ENCODE results near the gene C1D. TPM values are rescaled to one million over a fixed set of nuclear protein-coding genes. Genes with fewer than 3 reads are reported as not detected.
"Not testable (repeated sequence)": the region's sequence is repeated elsewhere in the genome, so short reads cannot be mapped to it uniquely, and the experiment has no call there.

Gene C1D
- total RNA-seq, 2 donors from 2014 or later: 22.5 to 26.9 TPM

DNA sequence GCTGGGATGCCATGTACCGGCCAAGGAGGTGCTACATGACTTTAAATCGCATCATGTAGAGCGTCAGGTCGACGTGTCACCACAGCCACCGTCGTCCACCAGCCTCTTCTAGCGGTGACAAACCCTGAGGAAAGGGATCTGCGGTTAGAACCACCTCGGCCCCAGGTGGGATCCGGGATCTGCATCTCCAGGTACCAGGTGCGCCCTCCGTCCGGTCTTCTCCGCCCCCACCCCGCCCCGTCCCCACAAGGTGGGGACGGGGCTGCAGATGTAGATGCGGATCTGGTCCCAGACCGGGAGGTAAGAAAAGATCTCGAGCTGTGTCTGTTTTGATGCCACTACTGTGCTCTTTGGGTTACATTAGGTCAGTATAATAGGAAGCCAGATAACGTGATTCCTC lies 38.4 kb downstream of the C1D start:
- H3K9me3 Mint-ChIP-seq: no peaks in the 10 kb centered on the region
- H3K27me3 Mint-ChIP-seq (ENCODE audit: low read depth): peaks cover 22% of the 10 kb centered on the region
- no peaks in the 10 kb centered on the region for H3K4me1 Mint-ChIP-seq (ENCODE audit: low read depth)
- no peak overlapping the region for H3K27ac Mint-ChIP-seq
- DNase-seq: no peak
- no peak overlapping the region for H3K4me3 Mint-ChIP-seq
- no peak for ATAC-seq (replicated peaks in 1 of 2)
- H3K36me3 Mint-ChIP-seq (ENCODE audit: insufficient read depth in 2 of 2): no peaks in the 10 kb centered on the region

DNA sequence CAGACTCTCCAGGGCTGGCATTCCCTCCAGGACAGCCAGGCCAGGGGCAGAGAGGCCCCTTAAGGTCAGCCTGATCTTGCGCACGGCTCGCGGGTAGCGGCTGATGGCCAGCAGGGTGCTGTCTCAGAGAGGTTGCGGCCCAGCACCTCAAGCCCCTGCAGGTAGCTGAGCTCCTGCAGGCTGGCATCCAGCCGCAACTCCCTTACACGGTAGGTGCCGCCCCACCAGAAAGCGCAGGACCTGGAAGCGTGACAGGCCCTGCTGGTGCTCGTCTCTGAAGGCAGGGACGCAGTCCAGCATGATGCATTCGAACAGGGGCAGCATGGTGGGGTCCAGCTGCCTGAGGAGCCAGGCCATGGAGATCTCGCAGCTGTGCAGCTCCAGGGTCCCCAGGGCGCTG lies 38.9 kb downstream of the C1D start:
- ATAC-seq (replicated peaks in 1 of 2): no peak
- no peaks in the 10 kb centered on the region for H3K9me3 Mint-ChIP-seq
- H3K4me1 Mint-ChIP-seq (ENCODE audit: low read depth): no peaks in the 10 kb centered on the region
- no peak for DNase-seq
- H3K4me3 Mint-ChIP-seq: no peak overlapping the region
- peaks cover 22% of the 10 kb centered on the region for H3K27me3 Mint-ChIP-seq (ENCODE audit: low read depth)
- H3K36me3 Mint-ChIP-seq (ENCODE audit: insufficient read depth in 2 of 2): no peaks in the 10 kb centered on the region
- H3K27ac Mint-ChIP-seq: no peak overlapping the region

DNA sequence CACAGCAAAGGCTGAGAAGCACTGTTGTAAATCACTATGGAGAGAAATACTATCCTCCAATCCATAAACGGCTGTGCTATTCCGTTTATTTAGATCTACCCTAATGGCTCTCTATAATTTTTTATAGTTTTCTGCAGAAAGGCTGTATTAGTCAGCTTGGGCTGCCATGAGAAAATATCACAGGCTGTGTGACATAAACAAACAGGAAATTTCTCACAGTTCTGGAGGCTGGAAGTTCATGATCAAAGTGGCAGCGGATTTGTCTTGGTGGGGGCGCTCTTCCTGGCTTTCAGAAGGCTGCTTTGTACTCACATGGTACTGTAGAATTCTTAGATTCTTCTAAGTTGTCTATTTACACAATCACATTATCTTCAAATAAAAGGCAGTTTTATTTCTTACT lies 44.1 kb downstream of the C1D start:
- Mint-ChIP-seq H3K27ac (no peak overlapping the region), H3K4me1 (ENCODE audit: low read depth) (no peaks in the 10 kb centered on the region), H3K36me3 (ENCODE audit: insufficient read depth in 2 of 2) (no peaks in the 10 kb centered on the region), H3K9me3 (peaks cover 0 to 2% of the 10 kb centered on the region in 2 donors), H3K4me3 (no peak overlapping the region), H3K27me3 (ENCODE audit: low read depth) (peaks cover 12% of the 10 kb centered on the region)
- no peak for ATAC-seq (replicated peaks in 1 of 2)
- DNase-seq: no peak

DNA sequence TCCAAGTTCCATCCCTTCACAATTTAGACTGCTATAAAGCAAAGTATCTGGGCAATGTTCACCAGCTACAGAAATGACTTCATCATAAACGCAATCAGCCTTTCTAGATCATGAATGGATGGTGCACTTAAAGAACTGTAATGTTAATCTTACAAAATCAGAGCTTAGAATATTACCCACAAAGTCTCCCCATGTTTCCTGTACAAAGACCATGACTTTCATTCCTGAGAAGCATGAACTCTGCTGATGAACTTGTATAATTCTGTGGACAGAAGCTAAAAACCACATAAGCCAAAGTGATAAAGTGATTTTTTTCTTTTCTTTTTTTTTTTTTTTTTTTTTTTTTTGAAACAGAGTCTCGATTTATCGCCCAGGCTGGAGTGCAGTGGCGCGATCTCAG lies 53.3 kb downstream of the C1D start:
- no peak overlapping the region for H3K27ac Mint-ChIP-seq
- DNase-seq: no peak
- H3K36me3 Mint-ChIP-seq (ENCODE audit: insufficient read depth in 2 of 2): no peaks in the 10 kb centered on the region
- no peak overlapping the region for H3K4me3 Mint-ChIP-seq
- H3K4me1 Mint-ChIP-seq (ENCODE audit: low read depth): no peaks in the 10 kb centered on the region
- no peaks in the 10 kb centered on the region for H3K27me3 Mint-ChIP-seq (ENCODE audit: low read depth)
- H3K9me3 Mint-ChIP-seq: peaks cover 0 to 2% of the 10 kb centered on the region in 2 donors
- no peak for ATAC-seq (replicated peaks in 1 of 2)

DNA sequence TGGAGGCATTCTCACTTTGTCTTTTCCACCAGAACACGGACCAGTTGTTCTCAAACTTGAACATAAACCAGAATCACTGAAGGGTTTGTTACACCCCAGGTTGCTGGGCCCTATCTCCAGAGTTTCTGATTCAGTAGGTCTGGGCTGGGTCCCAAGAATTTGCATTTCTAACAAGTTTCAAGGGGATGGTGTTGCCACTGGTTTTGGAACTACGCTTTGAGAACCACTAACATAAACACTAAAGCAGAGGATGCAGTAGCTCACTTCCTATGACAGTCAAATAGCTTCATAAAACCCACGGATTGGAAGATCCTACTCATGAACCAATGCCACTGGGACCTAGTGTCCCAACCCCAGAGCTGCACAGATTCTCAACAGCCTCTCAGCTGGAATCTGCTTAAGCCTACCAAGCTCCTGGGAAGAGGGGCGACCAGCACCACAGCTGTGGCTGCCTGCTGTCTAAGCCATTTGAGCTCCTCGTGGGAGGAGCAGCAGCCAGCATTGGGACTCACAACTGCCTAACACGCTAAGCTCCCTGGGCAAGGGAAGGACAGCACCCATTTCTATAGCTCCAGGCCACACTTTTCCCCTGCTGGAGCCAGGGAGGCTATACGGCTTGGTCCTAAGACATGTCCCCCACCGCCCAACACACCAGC lies 62.5 kb downstream of the C1D start:
- H3K27ac Mint-ChIP-seq: no peak overlapping the region
- H3K4me1 Mint-ChIP-seq (ENCODE audit: low read depth): no peaks in the 10 kb centered on the region
- no peaks in the 10 kb centered on the region for H3K36me3 Mint-ChIP-seq (ENCODE audit: insufficient read depth in 2 of 2)
- H3K27me3 Mint-ChIP-seq (ENCODE audit: low read depth): peaks cover 20% of the 10 kb centered on the region
- peaks cover 0 to 2% of the 10 kb centered on the region in 2 donors for H3K9me3 Mint-ChIP-seq
- DNase-seq (no peak), ATAC-seq (replicated peaks in 1 of 2) (no peak)
- no peak overlapping the region for H3K4me3 Mint-ChIP-seq

DNA sequence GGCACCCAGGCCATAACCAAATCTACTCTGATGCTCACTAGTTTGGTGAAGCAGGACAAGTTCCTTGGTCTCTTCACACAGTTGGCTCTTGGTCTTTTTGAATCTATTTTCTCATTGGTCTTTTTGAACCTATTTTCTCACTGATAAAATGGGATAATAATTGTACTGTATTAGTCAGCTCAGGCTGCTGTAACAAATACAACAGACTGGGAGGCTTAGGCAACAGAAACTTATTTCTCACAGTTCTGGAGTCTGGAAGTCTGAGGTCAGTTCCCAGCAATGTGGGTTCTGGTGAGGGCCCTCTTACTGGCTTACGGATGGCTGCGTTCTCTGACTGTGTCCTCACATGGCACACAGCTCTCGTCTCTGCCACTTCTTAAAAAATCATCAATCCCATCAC lies 63.5 kb downstream of the C1D start:
- H3K27ac Mint-ChIP-seq: no peak overlapping the region
- no peak for DNase-seq
- H3K4me1 Mint-ChIP-seq (ENCODE audit: low read depth): no peaks in the 10 kb centered on the region
- H3K9me3 Mint-ChIP-seq: peaks cover 0 to 2% of the 10 kb centered on the region in 2 donors
- no peak overlapping the region for H3K4me3 Mint-ChIP-seq
- H3K27me3 Mint-ChIP-seq (ENCODE audit: low read depth): peaks cover 20% of the 10 kb centered on the region
- no peak for ATAC-seq (replicated peaks in 1 of 2)
- H3K36me3 Mint-ChIP-seq (ENCODE audit: insufficient read depth in 2 of 2): no peaks in the 10 kb centered on the region

DNA sequence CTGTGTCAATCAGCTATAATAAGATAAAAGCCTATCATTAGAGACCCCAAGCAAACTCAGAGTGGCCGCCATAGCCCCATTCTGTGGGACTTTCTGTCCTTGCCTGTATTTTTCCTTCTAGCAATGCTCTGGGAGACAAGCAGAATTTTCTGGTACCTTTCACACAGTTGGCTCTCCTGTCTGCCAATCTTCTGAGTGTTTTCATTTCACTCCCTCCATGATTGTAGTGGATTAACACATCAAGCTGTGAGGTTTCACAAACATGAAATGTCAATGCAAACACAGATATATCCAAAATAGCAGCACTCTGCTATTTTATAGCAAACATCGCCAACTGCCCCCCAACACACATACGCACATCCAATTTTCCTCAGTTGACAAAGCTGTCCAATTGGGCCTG lies 64.9 kb downstream of the C1D start:
- DNase-seq: no peak
- H3K4me1 Mint-ChIP-seq (ENCODE audit: low read depth): no peaks in the 10 kb centered on the region
- H3K4me3 Mint-ChIP-seq: no peak overlapping the region
- H3K9me3 Mint-ChIP-seq: peaks cover 0 to 2% of the 10 kb centered on the region in 2 donors
- no peak for ATAC-seq (replicated peaks in 1 of 2)
- H3K36me3 Mint-ChIP-seq (ENCODE audit: insufficient read depth in 2 of 2): no peaks in the 10 kb centered on the region
- peaks cover 17% of the 10 kb centered on the region for H3K27me3 Mint-ChIP-seq (ENCODE audit: low read depth)
- no peak overlapping the region for H3K27ac Mint-ChIP-seq

DNA sequence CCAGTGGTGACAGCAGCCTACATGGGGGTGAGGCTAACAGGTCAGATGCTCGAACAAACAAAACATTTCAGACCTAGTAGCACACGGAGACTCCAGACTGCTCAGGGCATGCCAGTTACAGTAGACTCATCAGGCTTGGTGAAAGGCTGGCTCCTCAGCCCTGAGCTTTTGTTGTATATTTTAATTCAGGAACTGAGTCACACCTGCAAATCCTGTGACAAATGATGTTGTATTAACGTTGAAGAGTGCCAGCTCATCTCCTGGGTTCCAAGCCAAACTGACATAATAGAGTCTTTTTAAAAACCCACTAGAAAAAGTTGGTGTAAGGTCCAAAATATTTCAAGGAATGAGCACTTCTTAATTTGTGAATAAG lies 65.3 kb downstream of the C1D start:
- H3K9me3 Mint-ChIP-seq: peaks cover 0 to under 1% of the 10 kb centered on the region in 2 donors

DNA sequence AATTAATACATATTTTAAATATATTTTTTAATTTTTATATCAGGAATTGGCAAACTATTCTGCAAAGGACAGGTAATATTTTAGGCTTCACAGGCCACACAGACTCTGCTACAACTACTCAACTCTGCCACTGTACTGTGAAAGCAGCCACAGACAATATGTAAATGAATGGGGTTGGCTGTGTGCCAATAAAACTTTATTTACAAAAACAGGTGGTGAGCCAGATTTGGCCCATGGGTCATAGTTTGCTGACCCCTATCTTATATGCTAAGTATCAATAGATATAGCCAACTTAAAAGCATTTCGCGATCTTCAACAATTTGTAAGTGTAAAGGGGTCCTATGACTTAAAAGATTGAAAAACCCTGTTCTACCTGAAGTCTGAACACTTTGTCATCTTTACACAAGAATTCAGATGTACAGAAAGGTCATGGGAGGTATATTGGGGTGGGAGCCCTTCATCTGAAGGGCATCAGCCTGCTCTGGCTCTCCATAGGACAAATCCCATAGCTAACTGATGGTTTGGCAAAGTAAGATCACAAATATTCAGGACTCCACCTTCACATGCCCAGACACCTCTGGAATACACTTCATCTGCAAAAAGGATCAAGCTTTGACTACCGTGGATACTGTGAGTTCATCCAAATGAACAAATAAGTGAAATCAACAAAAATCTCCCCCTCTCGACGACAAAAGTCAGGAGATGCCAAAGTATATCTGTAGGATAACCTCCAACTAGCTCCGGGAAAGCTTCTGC lies 65.9 kb downstream of the C1D start:
- ATAC-seq (replicated peaks in 1 of 2) (no peak), DNase-seq (no peak)
- Mint-ChIP-seq H3K4me3 (no peak overlapping the region), H3K9me3 (no peaks in the 10 kb centered on the region), H3K27me3 (ENCODE audit: low read depth) (peaks cover 18% of the 10 kb centered on the region), H3K4me1 (ENCODE audit: low read depth) (no peaks in the 10 kb centered on the region), H3K27ac (no peak overlapping the region), H3K36me3 (ENCODE audit: insufficient read depth in 2 of 2) (no peaks in the 10 kb centered on the region)

More for the DNA sequence above, 65.3 kb downstream of the C1D start:
- Mint-ChIP-seq H3K4me1 (ENCODE audit: low read depth) (no peaks in the 10 kb centered on the region), H3K36me3 (ENCODE audit: insufficient read depth in 2 of 2) (no peaks in the 10 kb centered on the region), H3K27ac (no peak overlapping the region), H3K4me3 (no peak overlapping the region), H3K27me3 (ENCODE audit: low read depth) (peaks cover 17% of the 10 kb centered on the region)
- DNase-seq: no peak
- ATAC-seq (replicated peaks in 1 of 2): no peak

DNA sequence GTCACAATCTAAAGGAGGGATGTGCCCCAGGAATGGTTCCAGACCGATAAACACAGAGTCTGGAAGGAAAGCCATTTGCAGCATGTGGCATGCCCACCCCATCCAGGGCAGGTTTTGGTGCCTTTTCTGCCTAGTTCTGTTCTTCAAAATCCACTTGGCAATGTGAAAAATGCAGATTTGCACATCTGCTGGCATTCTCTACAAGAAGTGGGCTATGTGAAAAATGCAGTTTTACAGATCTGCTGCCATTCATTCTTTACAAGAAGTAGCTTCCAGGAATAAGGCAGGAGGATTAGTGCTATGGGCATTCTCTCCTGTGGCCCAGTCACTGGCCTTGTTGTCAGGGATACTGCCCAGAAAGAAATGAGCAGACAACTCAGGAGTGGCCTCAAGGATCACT lies 68.1 kb downstream of the C1D start:
- Mint-ChIP-seq H3K27ac (no peak overlapping the region), H3K4me3 (no peak overlapping the region), H3K4me1 (ENCODE audit: low read depth) (no peaks in the 10 kb centered on the region), H3K9me3 (no peaks in the 10 kb centered on the region), H3K36me3 (ENCODE audit: insufficient read depth in 2 of 2) (no peaks in the 10 kb centered on the region), H3K27me3 (ENCODE audit: low read depth) (peaks cover 11% of the 10 kb centered on the region)
- ATAC-seq (replicated peaks in 1 of 2): no peak
- no peak for DNase-seq

DNA sequence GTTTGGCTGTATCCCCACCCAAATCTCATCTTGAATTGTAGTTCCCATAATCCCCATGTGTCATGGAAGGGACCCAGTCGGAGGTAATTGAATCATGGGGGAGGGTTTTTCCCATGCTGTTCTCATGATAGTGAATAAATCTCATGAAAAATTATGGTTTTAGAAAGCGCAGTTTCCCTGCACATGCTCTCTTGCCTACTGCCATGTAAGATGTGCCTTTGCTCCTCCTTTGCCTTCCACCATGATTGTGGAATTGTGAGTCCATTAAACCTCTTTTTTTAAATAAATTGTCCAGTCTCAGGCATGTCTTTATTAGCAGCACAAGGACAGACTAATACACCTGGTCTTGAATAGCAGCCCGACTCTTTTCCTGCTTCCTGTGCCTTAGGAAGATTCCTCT lies 68.7 kb downstream of the C1D start:
- H3K27ac Mint-ChIP-seq; H3K9me3 Mint-ChIP-seq; DNase-seq; H3K36me3 Mint-ChIP-seq (ENCODE audit: insufficient read depth in 2 of 2); ATAC-seq (replicated peaks in 1 of 2); H3K4me3 Mint-ChIP-seq; H3K4me1 Mint-ChIP-seq (ENCODE audit: low read depth): not testable (repeated sequence)
- peaks cover 11% of the 10 kb centered on the region for H3K27me3 Mint-ChIP-seq (ENCODE audit: low read depth)

DNA sequence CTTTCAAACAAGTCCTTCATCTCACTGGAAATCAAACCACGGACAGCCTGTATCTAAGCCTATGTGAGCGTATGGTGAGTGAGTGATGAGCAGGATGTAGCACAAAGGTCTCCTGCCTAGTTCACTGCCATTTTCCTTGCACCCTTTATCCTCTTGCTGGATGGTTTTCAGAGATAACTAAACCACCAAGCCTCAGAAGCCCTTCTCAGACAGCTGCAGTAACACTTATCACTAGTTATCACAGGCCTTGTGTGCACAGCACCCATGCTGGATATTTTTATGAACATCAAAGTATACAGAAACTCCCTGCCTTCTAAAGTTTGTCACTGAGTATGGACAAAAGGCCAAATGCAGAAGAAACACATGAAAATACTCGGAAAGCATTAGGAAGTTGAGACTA lies 69.5 kb downstream of the C1D start:
- H3K27ac Mint-ChIP-seq: no peak overlapping the region
- H3K27me3 Mint-ChIP-seq (ENCODE audit: low read depth): peaks cover 7% of the 10 kb centered on the region
- no peaks in the 10 kb centered on the region for H3K36me3 Mint-ChIP-seq (ENCODE audit: insufficient read depth in 2 of 2)
- no peak overlapping the region for H3K4me3 Mint-ChIP-seq
- DNase-seq (no peak), ATAC-seq (replicated peaks in 1 of 2) (no peak)
- H3K9me3 Mint-ChIP-seq: no peaks in the 10 kb centered on the region
- H3K4me1 Mint-ChIP-seq (ENCODE audit: low read depth): no peaks in the 10 kb centered on the region

DNA sequence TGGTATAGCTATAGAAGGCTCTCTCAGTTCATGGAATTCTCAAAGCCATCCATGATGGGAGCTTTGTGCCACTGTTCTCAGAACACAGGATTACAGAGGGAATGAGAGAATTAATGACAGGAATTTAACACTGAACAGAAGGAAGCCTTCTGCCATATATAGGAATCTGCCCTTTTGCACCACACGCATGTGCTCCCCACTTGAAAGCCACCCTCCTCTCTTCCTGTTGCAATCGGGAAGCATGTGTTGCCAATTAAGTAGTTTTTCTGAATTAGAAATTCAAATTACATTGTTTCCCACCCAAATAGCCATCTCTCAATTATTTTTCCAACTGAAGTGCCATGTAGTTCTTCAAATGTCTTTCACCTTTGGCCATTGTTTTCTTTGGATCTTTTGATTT lies 71.3 kb downstream of the C1D start:
- peaks cover 7% of the 10 kb centered on the region for H3K27me3 Mint-ChIP-seq (ENCODE audit: low read depth)
- H3K36me3 Mint-ChIP-seq (ENCODE audit: insufficient read depth in 2 of 2): no peaks in the 10 kb centered on the region
- DNase-seq (no peak), ATAC-seq (replicated peaks in 1 of 2) (no peak)
- no peak overlapping the region for H3K4me3 Mint-ChIP-seq
- H3K9me3 Mint-ChIP-seq: no peaks in the 10 kb centered on the region
- no peak overlapping the region for H3K27ac Mint-ChIP-seq
- H3K4me1 Mint-ChIP-seq (ENCODE audit: low read depth): no peaks in the 10 kb centered on the region

Measured in activated T-cell treated with anti-CD3 and anti-CD28 coated beads, Interleukin-2, amount 50 U/mL, for 72 hours (primary cell).